Suprapubic skin (tissue), 4 donors: ENCODE results near the gene ZSWIM5. TPM values are rescaled to one million over a fixed set of nuclear protein-coding genes. Genes with fewer than 3 reads are reported as not detected.

ENCODE experiments used
- DNase-seq, 2 donors: peaks; one replicate each; pipeline ENCODE4 v3.0.0-alpha.2; 2019; ENCODE audit warnings: low spot score in 2 of 2
- H3K27ac ChIP-seq: fragments of 200-600 bp; sonication (generic); one replicate; pipeline ENCODE4 v1.5.1; 2019
- H3K27me3 ChIP-seq: fragments of 200-600 bp; sonication (generic); one replicate; pipeline ENCODE4 v1.5.1; 2019
- H3K36me3 ChIP-seq: fragments of 200-600 bp; sonication (generic); one replicate; pipeline ENCODE4 v1.5.1; 2019
- H3K4me1 ChIP-seq: fragments of 200-600 bp; sonication (generic); one replicate; pipeline ENCODE4 v1.5.1; 2019
- H3K4me3 ChIP-seq: fragments of 200-600 bp; sonication (generic); one replicate; pipeline ENCODE4 v1.5.1; 2019; ENCODE audit warnings: mild to moderate bottlenecking
- H3K9me3 ChIP-seq: fragments of 200-600 bp; sonication (generic); one replicate; pipeline ENCODE4 v1.5.1; 2019
- EP300 ChIP-seq: sonication (generic); formaldehyde crosslinking; IDR thresholded peaks from one replicate; pipeline ENCODE4 v1.6.1; 2017; ENCODE audit warnings: antibody characterized with exemption
- POLR2A ChIP-seq, 2 donors: fragments of 450-650 bp; IDR thresholded peaks; one replicate each; pipeline ENCODE4 v1.6.1; 2017; ENCODE audit warnings: antibody characterized with exemption in 2 of 2, mild to moderate bottlenecking in 2 of 2, moderate library complexity in 2 of 2
- POLR2AphosphoS5 ChIP-seq, 3 donors: sonication (generic); formaldehyde crosslinking; IDR thresholded peaks; one replicate each; pipeline ENCODE4 v1.6.1; 2017; ENCODE audit warnings: antibody characterized with exemption in 3 of 3
- WGBS: methylation state at CpG from one replicate; pipeline ENCODE4 v1.1.5; 2018; 5-methylcytosine and 5-hydroxymethylcytosine counted together
- total RNA-seq, 4 donors: library from RNA; depleted of rRNA; stranded (reverse); fragments of >200 nt; gene quantifications; one replicate each; pipeline ENCODE4 v1.1.0, GENCODE V29; 2016
- TF ChIP-seq, protein P1 (sequence below), 2 donors: fragments of 200-600 bp in 1 of 2; fragments of 450-650 bp in 1 of 2; sonication (generic) in 1 of 2; IDR thresholded peaks; one replicate each; pipeline ENCODE4 v1.5.1; 2016 to 2019; ENCODE audit warnings: antibody characterized with exemption in 2 of 2, mild to moderate bottlenecking in 1 of 2, moderate library complexity in 1 of 2

The ZSWIM5 gene
- total RNA-seq, 4 donors from 2014 or later, result 1.9 to 3.5 (median 2.8) TPM

DNA sequence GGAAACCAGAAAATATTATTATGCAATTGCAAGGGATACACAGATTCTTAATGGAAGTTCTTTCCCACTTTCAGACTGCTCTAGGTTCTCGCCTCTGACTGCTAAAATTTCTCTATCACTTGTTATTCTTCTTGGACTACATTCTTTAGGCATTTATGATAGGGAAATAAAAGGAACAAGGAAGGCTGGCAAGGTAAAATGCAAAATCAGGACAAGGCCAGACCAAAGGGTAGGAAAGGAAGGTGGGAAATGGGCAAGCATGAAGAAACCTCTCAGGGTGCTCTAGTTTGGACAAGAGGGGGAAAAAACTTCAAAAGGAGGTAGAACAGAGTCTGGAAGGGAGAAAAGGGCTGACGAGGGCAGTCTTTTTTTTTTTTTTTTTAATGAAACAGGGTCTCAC lies 168.2 kb downstream of the ZSWIM5 start:
- Histone ChIP-seq H3K36me3 (no peaks in the 10 kb centered on the region), H3K27ac (no peak overlapping the region), H3K27me3 (no peaks in the 10 kb centered on the region), H3K4me1 (peaks cover 4% of the 10 kb centered on the region), H3K4me3 (no peak overlapping the region), H3K9me3 (no peaks in the 10 kb centered on the region)
- 94% methylated on average over 2 of the region's 2 CpGs for WGBS
- no peak for DNase-seq
- no peak for TF ChIP-seq EP300
- TF ChIP-seq, protein P1, sequence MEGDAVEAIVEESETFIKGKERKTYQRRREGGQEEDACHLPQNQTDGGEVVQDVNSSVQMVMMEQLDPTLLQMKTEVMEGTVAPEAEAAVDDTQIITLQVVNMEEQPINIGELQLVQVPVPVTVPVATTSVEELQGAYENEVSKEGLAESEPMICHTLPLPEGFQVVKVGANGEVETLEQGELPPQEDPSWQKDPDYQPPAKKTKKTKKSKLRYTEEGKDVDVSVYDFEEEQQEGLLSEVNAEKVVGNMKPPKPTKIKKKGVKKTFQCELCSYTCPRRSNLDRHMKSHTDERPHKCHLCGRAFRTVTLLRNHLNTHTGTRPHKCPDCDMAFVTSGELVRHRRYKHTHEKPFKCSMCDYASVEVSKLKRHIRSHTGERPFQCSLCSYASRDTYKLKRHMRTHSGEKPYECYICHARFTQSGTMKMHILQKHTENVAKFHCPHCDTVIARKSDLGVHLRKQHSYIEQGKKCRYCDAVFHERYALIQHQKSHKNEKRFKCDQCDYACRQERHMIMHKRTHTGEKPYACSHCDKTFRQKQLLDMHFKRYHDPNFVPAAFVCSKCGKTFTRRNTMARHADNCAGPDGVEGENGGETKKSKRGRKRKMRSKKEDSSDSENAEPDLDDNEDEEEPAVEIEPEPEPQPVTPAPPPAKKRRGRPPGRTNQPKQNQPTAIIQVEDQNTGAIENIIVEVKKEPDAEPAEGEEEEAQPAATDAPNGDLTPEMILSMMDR (IDR thresholded peaks at IDR 0.05), result no peak
- no peak for TF ChIP-seq POLR2A (IDR thresholded peaks at IDR 0.05)
- no peak for TF ChIP-seq POLR2AphosphoS5 (IDR thresholded peaks at IDR 0.05)

GRCh38 chr1:45037456-45037855 lies 168.9 kb downstream of the ZSWIM5 start:
- Histone ChIP-seq H3K4me1 (peaks cover 4% of the 10 kb centered on the region), H3K9me3 (no peaks in the 10 kb centered on the region), H3K4me3 (no peak overlapping the region), H3K27me3 (no peaks in the 10 kb centered on the region), H3K27ac (no peak overlapping the region), H3K36me3 (no peaks in the 10 kb centered on the region)
- no peak for DNase-seq
- TF ChIP-seq EP300, result no peak
- no peak for TF ChIP-seq POLR2A (IDR thresholded peaks at IDR 0.05)
- TF ChIP-seq POLR2AphosphoS5 (IDR thresholded peaks at IDR 0.05), result no peak
- TF ChIP-seq, protein P1 (IDR thresholded peaks at IDR 0.05), result no peak

DNA sequence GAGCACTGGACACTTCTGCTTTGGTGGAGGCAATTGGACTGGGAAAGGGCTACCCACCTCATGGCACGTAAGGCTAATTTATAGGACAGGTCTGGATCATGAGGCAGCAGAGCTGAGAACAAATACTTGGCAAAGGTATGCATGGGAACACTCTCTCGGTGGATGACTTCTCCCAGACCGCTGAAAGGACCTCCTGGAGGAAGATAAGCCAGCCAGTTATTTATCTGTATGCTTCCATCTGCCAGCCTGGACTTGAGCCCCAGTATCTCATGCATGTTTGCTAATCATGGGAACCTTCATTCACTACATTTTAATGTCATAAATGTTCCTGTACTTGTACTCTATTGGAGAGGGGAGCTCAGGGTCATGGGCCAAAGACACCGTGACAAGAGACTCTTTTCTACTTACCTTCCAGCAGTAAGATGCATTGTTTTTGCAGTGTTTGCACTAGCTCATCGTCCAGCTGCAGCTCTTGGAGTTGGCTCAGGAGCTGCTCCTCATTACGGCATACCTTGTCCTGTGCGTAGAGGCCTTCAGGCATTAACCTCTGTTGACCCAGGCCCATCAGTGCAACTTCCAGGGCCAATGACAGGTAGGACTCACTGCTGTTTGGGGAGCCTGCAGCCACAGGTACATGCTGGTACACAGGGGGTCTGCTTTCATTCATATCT lies 170.6 kb downstream of the ZSWIM5 start:
- DNase-seq, result no peak
- TF ChIP-seq, protein P1 (IDR thresholded peaks at IDR 0.05), result no peak
- no peak for TF ChIP-seq EP300
- Histone ChIP-seq H3K27ac (no peak overlapping the region), H3K4me3 (no peak overlapping the region), H3K27me3 (no peaks in the 10 kb centered on the region), H3K9me3 (no peaks in the 10 kb centered on the region), H3K36me3 (no peaks in the 10 kb centered on the region), H3K4me1 (peaks cover 4% of the 10 kb centered on the region)
- 83% methylated on average over 7 of the region's 7 CpGs for WGBS

DNA sequence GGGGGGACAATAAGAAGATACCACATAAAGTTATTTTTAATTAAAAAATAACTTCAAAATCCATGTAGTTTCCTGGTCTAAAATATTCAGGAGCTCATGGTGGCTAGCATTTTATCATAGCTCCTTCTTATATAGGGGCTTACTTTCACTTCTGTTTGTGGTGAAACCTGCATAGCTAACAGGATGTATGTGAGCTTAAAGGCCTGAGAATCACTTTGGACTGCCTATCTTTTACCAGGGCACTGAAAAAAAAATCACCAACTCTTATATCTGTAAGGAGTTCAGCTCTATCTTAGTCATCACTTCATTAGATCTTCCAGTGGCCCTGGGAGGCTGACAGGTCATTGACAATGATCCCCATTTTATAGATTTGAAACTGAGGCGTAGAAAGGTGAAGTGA lies 173.0 kb downstream of the ZSWIM5 start:
- no peak for DNase-seq
- TF ChIP-seq POLR2A (IDR thresholded peaks at IDR 0.05), result no peak
- TF ChIP-seq, protein P1 (IDR thresholded peaks at IDR 0.05), result no peak
- no peak for TF ChIP-seq POLR2AphosphoS5 (IDR thresholded peaks at IDR 0.05)
- no peak for TF ChIP-seq EP300
- no peak overlapping the region for H3K4me3 ChIP-seq
- H3K36me3 ChIP-seq, result no peaks in the 10 kb centered on the region
- no peaks in the 10 kb centered on the region for H3K9me3 ChIP-seq
- 90% methylated on average over 1 of the region's 1 CpG for WGBS
- H3K27me3 ChIP-seq, result no peaks in the 10 kb centered on the region
- no peak overlapping the region for H3K27ac ChIP-seq
- H3K4me1 ChIP-seq, result peaks cover 4% of the 10 kb centered on the region

- no peaks in the 10 kb centered on the region for H3K27me3 ChIP-seq
- 61% methylated on average over 2 of the region's 2 CpGs for WGBS
- H3K4me1 ChIP-seq, result peaks cover 4% of the 10 kb centered on the region
- DNase-seq, result no peak
- H3K9me3 ChIP-seq, result no peaks in the 10 kb centered on the region
- no peaks in the 10 kb centered on the region for H3K36me3 ChIP-seq
- H3K27ac ChIP-seq, result no peak overlapping the region
- H3K4me3 ChIP-seq, result no peak overlapping the region
- no peak for TF ChIP-seq EP300
- TF ChIP-seq, protein P1 (IDR thresholded peaks at IDR 0.05), result no peak
- TF ChIP-seq POLR2AphosphoS5 (IDR thresholded peaks at IDR 0.05), result no peak
- no peak for TF ChIP-seq POLR2A (IDR thresholded peaks at IDR 0.05)
Measured at GRCh38 chr1:45032837-45033236, 173.6 kb downstream of the ZSWIM5 start.
